GM23338 (cell line): ENCODE data around the gene PAM. TPM values are rescaled to one million over a fixed set of nuclear protein-coding genes. Genes with fewer than 3 reads are reported as not detected.

Source experiments
- ATAC-seq: fragments of 200-7000 bp; cut with Tn5 transposase; 3 replicates; pipeline ENCODE4 v1.9.1; 2020
- DNase-seq: peaks from one replicate; pipeline ENCODE4 v3.0.0-alpha.2; 2015; ENCODE audit warnings: low spot score
- H2AFZ ChIP-seq: fragments of 200-600 bp; sonication (generic); 2 replicates; pipeline ENCODE4 v1.8.0; 2016; ENCODE audit warnings: antibody characterized with exemption, mild to moderate bottlenecking, moderate library complexity
- H3F3A ChIP-seq: fragments of 200-600 bp; sonication (generic); replicated peaks from 2 replicates; pipeline ENCODE4 v1.8.0; 2017; ENCODE audit warnings: antibody characterized with exemption, mixed run types, low read depth
- H3K27ac ChIP-seq: fragments of 200-600 bp; sonication (generic); 2 replicates; pipeline ENCODE4 v1.6.1; 2016; ENCODE audit warnings: low read depth
- H3K27me3 ChIP-seq: fragments of 200-600 bp; sonication (generic); 2 replicates; pipeline ENCODE4 v1.8.0; 2016; ENCODE audit warnings: mild to moderate bottlenecking, mixed run types, moderate library complexity; ENCODE audit not compliant: insufficient read depth
- H3K36me3 ChIP-seq: fragments of 200-600 bp; sonication (generic); 2 replicates; pipeline ENCODE4 v1.8.0; 2016; ENCODE audit warnings: mild to moderate bottlenecking; ENCODE audit not compliant: insufficient read depth
- H3K4me1 ChIP-seq: fragments of 200-600 bp; sonication (generic); 2 replicates; pipeline ENCODE4 v1.8.0; 2016; ENCODE audit warnings: mild to moderate bottlenecking, moderate library complexity; ENCODE audit not compliant: insufficient read depth
- H3K4me2 ChIP-seq: fragments of 200-600 bp; sonication (generic); 2 replicates; pipeline ENCODE4 v1.7.1; 2017; ENCODE audit warnings: mixed run types
- H3K4me3 ChIP-seq: fragments of 200-600 bp; sonication (generic); 2 replicates; pipeline ENCODE4 v1.6.1; 2016; ENCODE audit warnings: mixed run types
- H3K79me2 ChIP-seq: fragments of 200-600 bp; sonication (generic); replicated peaks from 2 replicates; pipeline ENCODE4 v1.8.0; 2017; ENCODE audit warnings: mild to moderate bottlenecking; ENCODE audit not compliant: insufficient read depth
- H3K9me2 ChIP-seq: fragments of 200-600 bp; sonication (generic); 2 replicates; pipeline ENCODE4 v1.8.0; 2017; ENCODE audit not compliant: insufficient read depth
- H4K20me1 ChIP-seq: fragments of 200-600 bp; sonication (generic); replicated peaks from 2 replicates; pipeline ENCODE4 v1.8.0; 2017; ENCODE audit warnings: mild to moderate bottlenecking; ENCODE audit not compliant: insufficient read depth
- H3K27ac Mint-ChIP-seq: 2 replicates; pipeline ENCODE4 v1.8.0; 2020; ENCODE audit warnings: inconsistent platforms, mild to moderate bottlenecking, moderate library complexity, mixed read lengths
- H3K27me3 Mint-ChIP-seq: 3 replicates; pipeline ENCODE4 v1.8.0; 2022; ENCODE audit warnings: low read depth, mild to moderate bottlenecking, moderate library complexity, mixed read lengths, inconsistent platforms; ENCODE audit not compliant: insufficient read depth, poor library complexity
- H3K36me3 Mint-ChIP-seq: 3 replicates; pipeline ENCODE4 v1.8.0; 2021; ENCODE audit warnings: low read depth, mild to moderate bottlenecking, inconsistent platforms, moderate library complexity, mixed read lengths
- H3K4me1 Mint-ChIP-seq: 3 replicates; pipeline ENCODE4 v1.8.0; 2020; ENCODE audit warnings: mild to moderate bottlenecking, inconsistent platforms, mixed read lengths
- H3K4me3 Mint-ChIP-seq: 3 replicates; pipeline ENCODE4 v1.8.0; 2021; ENCODE audit warnings: moderate library complexity, mild to moderate bottlenecking, inconsistent platforms, mixed read lengths
- H3K9me3 Mint-ChIP-seq: 3 replicates; pipeline ENCODE4 v1.8.0; 2020; ENCODE audit warnings: moderate library complexity, mild to moderate bottlenecking, inconsistent platforms, mixed read lengths
- CREB1 ChIP-seq: fragments of 250-450 bp; sonication (Bioruptor Pico); IDR thresholded peaks from 2 replicates; pipeline ENCODE4 v1.5.0; 2020; ENCODE audit warnings: low read depth, mild to moderate bottlenecking, moderate library complexity
- ETS1 ChIP-seq: IDR thresholded peaks from 2 replicates; pipeline ENCODE4 v1.6.1; 2016; ENCODE audit warnings: antibody characterized with exemption
- EZH2 ChIP-seq: fragments of 200-600 bp; sonication (generic); IDR thresholded peaks from one replicate; pipeline ENCODE4 v1.8.0; 2017; ENCODE audit warnings: antibody characterized with exemption, mild to moderate bottlenecking, low read depth; ENCODE audit not compliant: unreplicated experiment
- EZH2phosphoT487 ChIP-seq: fragments of 200-600 bp; sonication (generic); IDR thresholded peaks from one replicate; pipeline ENCODE4 v1.8.1; 2018; ENCODE audit warnings: antibody characterized with exemption; ENCODE audit not compliant: unreplicated experiment
- JUNB ChIP-seq: IDR thresholded peaks from one replicate; pipeline ENCODE4 v1.6.1; 2016; ENCODE audit warnings: antibody characterized with exemption; ENCODE audit not compliant: unreplicated experiment
- NANOG ChIP-seq: IDR thresholded peaks from 2 replicates; pipeline ENCODE4 v1.6.1; 2016; ENCODE audit warnings: antibody characterized with exemption, borderline replicate concordance
- POLR2AphosphoS5 ChIP-seq: IDR thresholded peaks from 2 replicates; pipeline ENCODE4 v1.6.1; 2016; ENCODE audit warnings: antibody characterized with exemption, low read depth
- REST ChIP-seq: IDR thresholded peaks from one replicate; pipeline ENCODE4 v1.6.1; 2018; ENCODE audit warnings: antibody characterized with exemption; ENCODE audit not compliant: unreplicated experiment
- STAT1 ChIP-seq: IDR thresholded peaks from one replicate; pipeline ENCODE4 v1.6.1; 2016; ENCODE audit warnings: antibody characterized with exemption; ENCODE audit not compliant: unreplicated experiment
- ZNF114 ChIP-seq: fragments of 250-450 bp; sonication (Bioruptor Pico); IDR thresholded peaks from 2 replicates; pipeline ENCODE4 v1.5.0; 2020; ENCODE audit warnings: mild to moderate bottlenecking, moderate library complexity
- ZNF331 ChIP-seq: fragments of 250-450 bp; sonication (Bioruptor Pico); IDR thresholded peaks from 2 replicates; pipeline ENCODE4 v1.5.0; 2020; ENCODE audit warnings: low read depth, mild to moderate bottlenecking, moderate library complexity
- polyA plus RNA-seq: library from polyadenylated mRNA; unstranded; fragments of >200 nt; fragmentation: Nextera tagmentation; extraction: Ambion mirVana; gene quantifications from 2 replicates; pipeline ENCODE4 v1.2.1, GENCODE V29; 2016
- total RNA-seq: library from RNA; depleted of rRNA; stranded (reverse); fragments of >200 nt; shearing (Covaris generic); gene quantifications from 2 replicates; pipeline ENCODE4 v1.2.3, GENCODE V29; 2014
- TF ChIP-seq, protein P1 (sequence below): fragments of 250-450 bp; sonication (Bioruptor Pico); IDR thresholded peaks from 2 replicates; pipeline ENCODE4 v1.5.0; 2020; ENCODE audit warnings: mild to moderate bottlenecking, moderate library complexity
- TF ChIP-seq, protein P2 (sequence below), 2 experiments: fragments of 200-600 bp in 1 of 2; sonication (generic) in 1 of 2; conservative IDR thresholded peaks; 2 replicates each; pipeline versions ENCODE4 v1.5.1 to v1.6.1; 2016 to 2017; ENCODE audit warnings: antibody characterized with exemption in 2 of 2, low read depth in 2 of 2, mild to moderate bottlenecking in 2 of 2, moderate library complexity in 1 of 2

The PAM gene
- total and polyA plus RNA-seq, 2 experiments from 2014 or later = 33.9 to 79.4 TPM

- Mint-ChIP-seq H3K36me3 (no peaks in the 10 kb centered on the region), H3K4me3 (no peak overlapping the region), H3K27ac (peak overlapping the region; percentile 36; the same call in 1 of the 2 replicates), H3K27me3 (no peaks in the 10 kb centered on the region), H3K4me1 (peaks cover 11% of the 10 kb centered on the region; the same call in 2 of the 3 replicates), H3K9me3 (no peaks in the 10 kb centered on the region)
- Histone ChIP-seq H2AFZ (no peak overlapping the region), H3K4me2 (no peak overlapping the region), H3K27me3 (no peaks in the 10 kb centered on the region), H3K4me1 (0 out of 2 replicates have a peak, but pooled peaks cover 7% of the 10 kb centered on the region), H3K27ac (no peak overlapping the region), H3K36me3 (no peaks in the 10 kb centered on the region), H4K20me1 (no peaks in the 10 kb centered on the region; the same call in 1 of the 2 replicates), H3F3A (no peaks in the 10 kb centered on the region), H3K4me3 (no peak overlapping the region), H3K9me2 (no peaks in the 10 kb centered on the region), H3K79me2 (no peaks in the 10 kb centered on the region)
- DNase-seq (peak; percentile 17), ATAC-seq (no peak)
- TF ChIP-seq EZH2 (no peak), POLR2AphosphoS5 (no peak), ZNF331 (no peak), ZNF114 (CRISPR knock-in tag) (no peak), JUNB (no peak), CREB1 (no peak), NANOG (no peak), ETS1 (no peak), STAT1 (no peak), EZH2phosphoT487 (no peak), REST (no peak)
- TF ChIP-seq, protein P1, sequence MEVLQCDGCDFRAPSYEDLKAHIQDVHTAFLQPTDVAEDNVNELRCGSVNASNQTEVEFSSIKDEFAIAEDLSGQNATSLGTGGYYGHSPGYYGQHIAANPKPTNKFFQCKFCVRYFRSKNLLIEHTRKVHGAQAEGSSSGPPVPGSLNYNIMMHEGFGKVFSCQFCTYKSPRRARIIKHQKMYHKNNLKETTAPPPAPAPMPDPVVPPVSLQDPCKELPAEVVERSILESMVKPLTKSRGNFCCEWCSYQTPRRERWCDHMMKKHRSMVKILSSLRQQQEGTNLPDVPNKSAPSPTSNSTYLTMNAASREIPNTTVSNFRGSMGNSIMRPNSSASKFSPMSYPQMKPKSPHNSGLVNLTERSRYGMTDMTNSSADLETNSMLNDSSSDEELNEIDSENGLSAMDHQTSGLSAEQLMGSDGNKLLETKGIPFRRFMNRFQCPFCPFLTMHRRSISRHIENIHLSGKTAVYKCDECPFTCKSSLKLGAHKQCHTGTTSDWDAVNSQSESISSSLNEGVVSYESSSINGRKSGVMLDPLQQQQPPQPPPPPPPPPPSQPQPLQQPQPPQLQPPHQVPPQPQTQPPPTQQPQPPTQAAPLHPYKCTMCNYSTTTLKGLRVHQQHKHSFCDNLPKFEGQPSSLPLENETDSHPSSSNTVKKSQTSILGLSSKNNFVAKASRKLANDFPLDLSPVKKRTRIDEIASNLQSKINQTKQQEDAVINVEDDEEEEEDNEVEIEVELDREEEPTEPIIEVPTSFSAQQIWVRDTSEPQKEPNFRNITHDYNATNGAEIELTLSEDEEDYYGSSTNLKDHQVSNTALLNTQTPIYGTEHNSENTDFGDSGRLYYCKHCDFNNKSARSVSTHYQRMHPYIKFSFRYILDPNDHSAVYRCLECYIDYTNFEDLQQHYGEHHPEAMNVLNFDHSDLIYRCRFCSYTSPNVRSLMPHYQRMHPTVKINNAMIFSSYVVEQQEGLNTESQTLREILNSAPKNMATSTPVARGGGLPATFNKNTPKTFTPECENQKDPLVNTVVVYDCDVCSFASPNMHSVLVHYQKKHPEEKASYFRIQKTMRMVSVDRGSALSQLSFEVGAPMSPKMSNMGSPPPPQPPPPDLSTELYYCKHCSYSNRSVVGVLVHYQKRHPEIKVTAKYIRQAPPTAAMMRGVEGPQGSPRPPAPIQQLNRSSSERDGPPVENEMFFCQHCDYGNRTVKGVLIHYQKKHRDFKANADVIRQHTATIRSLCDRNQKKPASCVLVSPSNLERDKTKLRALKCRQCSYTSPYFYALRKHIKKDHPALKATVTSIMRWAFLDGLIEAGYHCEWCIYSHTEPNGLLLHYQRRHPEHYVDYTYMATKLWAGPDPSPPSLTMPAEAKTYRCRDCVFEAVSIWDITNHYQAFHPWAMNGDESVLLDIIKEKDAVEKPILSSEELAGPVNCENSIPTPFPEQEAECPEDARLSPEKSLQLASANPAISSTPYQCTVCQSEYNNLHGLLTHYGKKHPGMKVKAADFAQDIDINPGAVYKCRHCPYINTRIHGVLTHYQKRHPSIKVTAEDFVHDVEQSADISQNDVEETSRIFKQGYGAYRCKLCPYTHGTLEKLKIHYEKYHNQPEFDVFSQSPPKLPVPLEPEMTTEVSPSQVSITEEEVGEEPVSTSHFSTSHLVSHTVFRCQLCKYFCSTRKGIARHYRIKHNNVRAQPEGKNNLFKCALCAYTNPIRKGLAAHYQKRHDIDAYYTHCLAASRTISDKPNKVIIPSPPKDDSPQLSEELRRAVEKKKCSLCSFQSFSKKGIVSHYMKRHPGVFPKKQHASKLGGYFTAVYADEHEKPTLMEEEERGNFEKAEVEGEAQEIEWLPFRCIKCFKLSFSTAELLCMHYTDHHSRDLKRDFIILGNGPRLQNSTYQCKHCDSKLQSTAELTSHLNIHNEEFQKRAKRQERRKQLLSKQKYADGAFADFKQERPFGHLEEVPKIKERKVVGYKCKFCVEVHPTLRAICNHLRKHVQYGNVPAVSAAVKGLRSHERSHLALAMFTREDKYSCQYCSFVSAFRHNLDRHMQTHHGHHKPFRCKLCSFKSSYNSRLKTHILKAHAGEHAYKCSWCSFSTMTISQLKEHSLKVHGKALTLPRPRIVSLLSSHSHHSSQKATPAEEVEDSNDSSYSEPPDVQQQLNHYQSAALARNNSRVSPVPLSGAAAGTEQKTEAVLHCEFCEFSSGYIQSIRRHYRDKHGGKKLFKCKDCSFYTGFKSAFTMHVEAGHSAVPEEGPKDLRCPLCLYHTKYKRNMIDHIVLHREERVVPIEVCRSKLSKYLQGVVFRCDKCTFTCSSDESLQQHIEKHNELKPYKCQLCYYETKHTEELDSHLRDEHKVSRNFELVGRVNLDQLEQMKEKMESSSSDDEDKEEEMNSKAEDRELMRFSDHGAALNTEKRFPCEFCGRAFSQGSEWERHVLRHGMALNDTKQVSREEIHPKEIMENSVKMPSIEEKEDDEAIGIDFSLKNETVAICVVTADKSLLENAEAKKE = no peak
- TF ChIP-seq, protein P2, sequence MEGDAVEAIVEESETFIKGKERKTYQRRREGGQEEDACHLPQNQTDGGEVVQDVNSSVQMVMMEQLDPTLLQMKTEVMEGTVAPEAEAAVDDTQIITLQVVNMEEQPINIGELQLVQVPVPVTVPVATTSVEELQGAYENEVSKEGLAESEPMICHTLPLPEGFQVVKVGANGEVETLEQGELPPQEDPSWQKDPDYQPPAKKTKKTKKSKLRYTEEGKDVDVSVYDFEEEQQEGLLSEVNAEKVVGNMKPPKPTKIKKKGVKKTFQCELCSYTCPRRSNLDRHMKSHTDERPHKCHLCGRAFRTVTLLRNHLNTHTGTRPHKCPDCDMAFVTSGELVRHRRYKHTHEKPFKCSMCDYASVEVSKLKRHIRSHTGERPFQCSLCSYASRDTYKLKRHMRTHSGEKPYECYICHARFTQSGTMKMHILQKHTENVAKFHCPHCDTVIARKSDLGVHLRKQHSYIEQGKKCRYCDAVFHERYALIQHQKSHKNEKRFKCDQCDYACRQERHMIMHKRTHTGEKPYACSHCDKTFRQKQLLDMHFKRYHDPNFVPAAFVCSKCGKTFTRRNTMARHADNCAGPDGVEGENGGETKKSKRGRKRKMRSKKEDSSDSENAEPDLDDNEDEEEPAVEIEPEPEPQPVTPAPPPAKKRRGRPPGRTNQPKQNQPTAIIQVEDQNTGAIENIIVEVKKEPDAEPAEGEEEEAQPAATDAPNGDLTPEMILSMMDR (conservative IDR thresholded peaks at IDR 0.05; ENCODE audit: low read depth in 2 of 2) = no peak
These were observed 167.1 kb downstream of the PAM start for GRCh38 chr5:102922111-102922720.
